WTC11 (cell line): ENCODE data around the gene ETS2.

Experiments used
- ATF2 ChIP-seq: sonication (generic); formaldehyde crosslinking; IDR thresholded peaks from 2 replicates; pipeline ENCODE4 v1.8.1; 2022; ENCODE audit warnings: low read depth, missing genetic modification reagents, borderline replicate concordance
- CTCF ChIP-seq: fragments of 200-600 bp; IDR thresholded peaks from 2 replicates; pipeline ENCODE4 v1.8.0; 2022; ENCODE audit warnings: antibody characterized with exemption
- ERG ChIP-seq: fragments of 250-450 bp; sonication (Bioruptor Pico); IDR thresholded peaks from 2 replicates; pipeline ENCODE4 v1.8.0; 2021; ENCODE audit warnings: mild to moderate bottlenecking
- TCF7 ChIP-seq: sonication (generic); formaldehyde crosslinking; IDR thresholded peaks from 2 replicates; pipeline ENCODE4 v1.8.0; 2022; ENCODE audit warnings: mild to moderate bottlenecking, low read depth, missing genetic modification reagents, moderate library complexity
- ZNF121 ChIP-seq: sonication (generic); formaldehyde crosslinking; IDR thresholded peaks from 2 replicates; pipeline ENCODE4 v1.8.0; 2023; ENCODE audit warnings: missing genetic modification reagents
- ZSCAN18 ChIP-seq: fragments of 250-450 bp; sonication (Bioruptor Pico); IDR thresholded peaks from 2 replicates; pipeline ENCODE4 v2.1.2; 2022; ENCODE audit warnings: mild to moderate bottlenecking, moderate library complexity

- TF ChIP-seq CTCF (no peak), TCF7 (no peak), ZSCAN18 (CRISPR knock-in tag) (no peak), ZNF121 (CRISPR knock-in tag) (no peak), ATF2 (CRISPR knock-in tag) (no peak), ERG (CRISPR knock-in tag) (no peak)
Measured at GRCh38 chr21:38802050-38803026, 3.4 kb upstream of the ETS2 start.
